Measurements from ENCODE around the gene LIN52.

DNA sequence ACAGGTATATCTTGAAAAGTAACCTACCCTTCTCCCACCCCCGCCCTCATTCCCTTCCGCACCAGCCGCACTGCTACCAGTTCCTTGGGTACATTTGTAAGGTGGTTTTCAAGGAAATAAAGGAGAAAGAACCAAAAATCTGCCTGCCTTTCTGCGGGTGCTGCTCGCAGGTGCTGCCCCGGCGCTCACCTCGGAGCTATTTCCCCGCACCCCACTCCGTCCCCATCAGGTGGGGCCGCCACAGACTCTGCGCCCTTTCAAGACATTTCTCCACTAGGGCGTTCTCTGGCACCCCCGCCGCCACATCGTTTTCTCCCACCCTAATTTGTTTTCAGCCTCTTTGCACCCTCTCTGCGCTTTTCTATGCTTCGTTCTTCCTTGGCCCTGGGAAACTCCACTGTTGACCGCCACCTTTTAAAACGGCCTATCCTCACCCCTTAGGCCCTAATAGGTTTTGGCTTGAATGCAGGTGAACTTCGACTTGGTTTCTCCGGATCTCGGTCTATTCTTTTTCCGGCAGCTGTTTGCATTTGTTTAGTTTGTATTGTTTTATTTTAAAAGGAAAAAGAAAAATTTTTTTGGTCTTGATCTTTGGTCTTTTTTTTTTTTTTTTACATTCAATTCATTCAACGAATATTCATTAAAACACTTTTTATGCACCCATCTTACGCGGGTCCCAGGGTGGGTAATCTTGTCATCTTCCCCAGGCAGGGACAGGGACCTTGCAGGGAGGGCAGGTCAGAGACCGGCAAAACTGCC is 157.4 kb downstream of the LIN52 start:
- TF ChIP-seq, protein P1, sequence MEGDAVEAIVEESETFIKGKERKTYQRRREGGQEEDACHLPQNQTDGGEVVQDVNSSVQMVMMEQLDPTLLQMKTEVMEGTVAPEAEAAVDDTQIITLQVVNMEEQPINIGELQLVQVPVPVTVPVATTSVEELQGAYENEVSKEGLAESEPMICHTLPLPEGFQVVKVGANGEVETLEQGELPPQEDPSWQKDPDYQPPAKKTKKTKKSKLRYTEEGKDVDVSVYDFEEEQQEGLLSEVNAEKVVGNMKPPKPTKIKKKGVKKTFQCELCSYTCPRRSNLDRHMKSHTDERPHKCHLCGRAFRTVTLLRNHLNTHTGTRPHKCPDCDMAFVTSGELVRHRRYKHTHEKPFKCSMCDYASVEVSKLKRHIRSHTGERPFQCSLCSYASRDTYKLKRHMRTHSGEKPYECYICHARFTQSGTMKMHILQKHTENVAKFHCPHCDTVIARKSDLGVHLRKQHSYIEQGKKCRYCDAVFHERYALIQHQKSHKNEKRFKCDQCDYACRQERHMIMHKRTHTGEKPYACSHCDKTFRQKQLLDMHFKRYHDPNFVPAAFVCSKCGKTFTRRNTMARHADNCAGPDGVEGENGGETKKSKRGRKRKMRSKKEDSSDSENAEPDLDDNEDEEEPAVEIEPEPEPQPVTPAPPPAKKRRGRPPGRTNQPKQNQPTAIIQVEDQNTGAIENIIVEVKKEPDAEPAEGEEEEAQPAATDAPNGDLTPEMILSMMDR (IDR thresholded peaks at IDR 0.05; ENCODE audit: extremely low read depth in 1 of 2, insufficient read depth in 1 of 2, low read depth in 1 of 2, low read length in 2 of 2) = no peak
- TF ChIP-seq POLR2A (IDR thresholded peaks at IDR 0.05; ENCODE audit: low read depth, low read length) (no peak), EZH2 (IDR thresholded peaks at IDR 0.05; ENCODE audit: borderline replicate concordance, low read depth, low read length, severe bottlenecking) (no peak), FOS (IDR thresholded peaks at IDR 0.05; ENCODE audit: borderline replicate concordance, insufficient read depth, low read length) (no peak)

All from endothelial cell of umbilical vein (primary cell).